ENCODE measurements around the gene CHCT1. TPM values are rescaled to one million over a fixed set of nuclear protein-coding genes. Genes with fewer than 3 reads are reported as not detected.
"Not testable (repeated sequence)": the region's sequence is repeated elsewhere in the genome, so short reads cannot be mapped to it uniquely, and the experiment has no call there.

The CHCT1 gene
- not detected for total RNA-seq
- long read RNA-seq, partial matches to known transcripts: 0 of 3 reads
- long read RNA-seq, other reads (novel, unspliced or antisense): 3 of 3 reads

DNA sequence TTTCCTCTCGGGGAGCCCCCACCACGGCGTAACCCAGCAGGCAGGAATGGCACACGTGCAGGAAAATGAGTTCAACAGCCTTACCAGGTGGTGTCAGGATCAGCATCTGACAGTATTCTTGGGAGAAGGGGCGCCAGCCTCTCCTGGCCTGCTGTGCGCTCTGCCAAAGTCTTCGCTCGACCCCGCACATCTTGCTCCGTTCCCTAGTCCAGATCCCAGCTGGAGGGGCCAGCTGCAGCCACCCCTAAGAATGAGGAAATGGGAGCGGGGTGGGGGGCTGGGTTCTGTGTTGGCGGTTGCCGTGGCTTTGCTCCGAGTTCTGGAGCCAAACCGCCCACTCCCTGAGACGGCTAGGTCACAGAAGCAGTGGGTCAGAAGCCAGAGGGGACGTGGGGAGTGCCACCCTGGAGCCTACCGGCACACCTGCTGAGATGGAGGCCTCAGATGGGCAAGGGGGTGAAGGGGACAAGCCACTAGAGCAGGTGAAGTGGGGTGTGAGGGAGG is at the start of gene CHCT1:
Gene CHCT1 (plus strand): TSS at position 328 of the 504 bp plus-strand sequence. CDS start 104 bp downstream, at position 432.
- Histone ChIP-seq H3K4me1 (peaks cover 3% of the 10 kb centered on the region), H3K27ac (peak within 1 kb of the TSS; percentile 45), H3K27me3 (no peaks in the 10 kb centered on the region), H3K36me3 (no peaks in the 10 kb centered on the region), H3K4me3 (peak within 1 kb of the TSS; percentile 60), H3K9me3 (no peaks in the 10 kb centered on the region)
- DNase-seq: peak; percentile 69
- intact Hi-C loops (cut with DNase I): no loop called here
- ATAC-seq: peak; percentile 51
- TF ChIP-seq, protein P1, sequence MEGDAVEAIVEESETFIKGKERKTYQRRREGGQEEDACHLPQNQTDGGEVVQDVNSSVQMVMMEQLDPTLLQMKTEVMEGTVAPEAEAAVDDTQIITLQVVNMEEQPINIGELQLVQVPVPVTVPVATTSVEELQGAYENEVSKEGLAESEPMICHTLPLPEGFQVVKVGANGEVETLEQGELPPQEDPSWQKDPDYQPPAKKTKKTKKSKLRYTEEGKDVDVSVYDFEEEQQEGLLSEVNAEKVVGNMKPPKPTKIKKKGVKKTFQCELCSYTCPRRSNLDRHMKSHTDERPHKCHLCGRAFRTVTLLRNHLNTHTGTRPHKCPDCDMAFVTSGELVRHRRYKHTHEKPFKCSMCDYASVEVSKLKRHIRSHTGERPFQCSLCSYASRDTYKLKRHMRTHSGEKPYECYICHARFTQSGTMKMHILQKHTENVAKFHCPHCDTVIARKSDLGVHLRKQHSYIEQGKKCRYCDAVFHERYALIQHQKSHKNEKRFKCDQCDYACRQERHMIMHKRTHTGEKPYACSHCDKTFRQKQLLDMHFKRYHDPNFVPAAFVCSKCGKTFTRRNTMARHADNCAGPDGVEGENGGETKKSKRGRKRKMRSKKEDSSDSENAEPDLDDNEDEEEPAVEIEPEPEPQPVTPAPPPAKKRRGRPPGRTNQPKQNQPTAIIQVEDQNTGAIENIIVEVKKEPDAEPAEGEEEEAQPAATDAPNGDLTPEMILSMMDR (IDR thresholded peaks at IDR 0.05): no peak

GRCh38 chr17:60372790-60373483 is 49.4 kb upstream of the CHCT1 start:
- H3K4me1 ChIP-seq: peaks cover 10% of the 10 kb centered on the region
- no peaks in the 10 kb centered on the region for H3K9me3 ChIP-seq
- no peak for ATAC-seq
- DNase-seq: no peak
- intact Hi-C loops (cut with DNase I): no loop called here
- TF ChIP-seq, protein P1 (IDR thresholded peaks at IDR 0.05): no peak
- no peak overlapping the region for H3K4me3 ChIP-seq
- no peak overlapping the region for H3K27ac ChIP-seq
- no peaks in the 10 kb centered on the region for H3K36me3 ChIP-seq
- no peaks in the 10 kb centered on the region for H3K27me3 ChIP-seq

- ATAC-seq; H3K4me3 ChIP-seq; intact Hi-C loops (cut with DNase I); H3K27me3 ChIP-seq; H3K9me3 ChIP-seq; H3K36me3 ChIP-seq; H3K27ac ChIP-seq; H3K4me1 ChIP-seq; DNase-seq: not testable (repeated sequence)
Observed at GRCh38 chr17:60378187-60378586, 44.1 kb upstream of the CHCT1 start.

- H3K4me1 ChIP-seq; H3K27ac ChIP-seq; H3K27me3 ChIP-seq; H3K36me3 ChIP-seq; H3K9me3 ChIP-seq; DNase-seq; H3K4me3 ChIP-seq; ATAC-seq; intact Hi-C loops (cut with DNase I): not testable (repeated sequence)
Observed at GRCh38 chr17:60379461-60379860, 42.8 kb upstream of the CHCT1 start.

- no peak for ATAC-seq
- no peaks in the 10 kb centered on the region for H3K27me3 ChIP-seq
- DNase-seq: no peak
- H3K4me1 ChIP-seq: peaks cover 24% of the 10 kb centered on the region
- no peak overlapping the region for H3K27ac ChIP-seq
- intact Hi-C loops (cut with DNase I): no loop called here
- TF ChIP-seq, protein P1 (IDR thresholded peaks at IDR 0.05): no peak
- H3K36me3 ChIP-seq: no peaks in the 10 kb centered on the region
- no peaks in the 10 kb centered on the region for H3K9me3 ChIP-seq
- no peak overlapping the region for H3K4me3 ChIP-seq
Observed at GRCh38 chr17:60381958-60382357, 40.3 kb upstream of the CHCT1 start.

GRCh38 chr17:60383379-60383778 is 38.9 kb upstream of the CHCT1 start:
- Histone ChIP-seq H3K4me1 (peaks cover 32% of the 10 kb centered on the region), H3K27ac (no peak overlapping the region), H3K4me3 (no peak overlapping the region), H3K36me3 (no peaks in the 10 kb centered on the region), H3K9me3 (no peaks in the 10 kb centered on the region), H3K27me3 (no peaks in the 10 kb centered on the region)
- DNase-seq: no peak
- no peak for ATAC-seq
- intact Hi-C loops (cut with DNase I): no loop called here
- TF ChIP-seq, protein P1 (IDR thresholded peaks at IDR 0.05): no peak

DNA sequence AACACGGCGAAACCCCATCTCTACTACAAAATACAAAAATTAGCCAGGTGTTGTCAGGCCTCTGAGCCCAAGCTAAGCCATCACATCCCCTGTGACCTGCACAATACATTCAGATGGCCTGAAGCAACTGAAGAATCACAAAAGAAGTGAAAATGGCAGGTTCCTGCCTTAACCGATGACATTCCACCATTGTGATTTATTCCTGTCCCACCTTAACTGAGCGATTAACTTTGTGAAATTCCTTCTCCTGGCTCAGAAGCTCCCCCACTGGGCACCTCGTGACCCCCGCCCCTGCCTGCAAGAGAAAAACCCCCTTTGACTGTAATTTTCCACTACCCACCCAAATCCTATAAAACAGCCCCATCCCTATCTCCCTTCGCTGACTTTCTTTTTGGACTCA is 37.4 kb upstream of the CHCT1 start:
- DNase-seq; ATAC-seq; H3K4me3 ChIP-seq; H3K9me3 ChIP-seq; H3K27ac ChIP-seq; H3K36me3 ChIP-seq; intact Hi-C loops (cut with DNase I); H3K27me3 ChIP-seq: not testable (repeated sequence)
- peaks cover 48% of the 10 kb centered on the region for H3K4me1 ChIP-seq
